Panc1 (cell line): ENCODE data around the gene STARD7.

ENCODE experiments used
- POLR2AphosphoS5 ChIP-seq: IDR thresholded peaks from 2 replicates; pipeline ENCODE4 v1.6.1; 2012; ENCODE audit warnings: mild to moderate bottlenecking, low read depth, low read length, moderate library complexity
- REST ChIP-seq, 2 experiments: IDR thresholded peaks; 2 replicates each; pipeline ENCODE4 v1.6.1; 2011 to 2012; ENCODE audit warnings: low read depth in 2 of 2, control low read depth in 1 of 2, low read length in 1 of 2, mild to moderate bottlenecking in 1 of 2, moderate library complexity in 1 of 2; ENCODE audit not compliant: insufficient read depth in 1 of 2
- TCF7L2 ChIP-seq: IDR thresholded peaks from 2 replicates; pipeline ENCODE4 v1.6.1; 2011; ENCODE audit warnings: mild to moderate bottlenecking, low read depth, low read length, inconsistent platforms
- TF ChIP-seq, protein P1 (sequence below): fragments of 450-650 bp; IDR thresholded peaks from 2 replicates; pipeline ENCODE4 v1.5.1; 2017; ENCODE audit warnings: mild to moderate bottlenecking

- TF ChIP-seq POLR2AphosphoS5, result no peak
- TF ChIP-seq, protein P1, sequence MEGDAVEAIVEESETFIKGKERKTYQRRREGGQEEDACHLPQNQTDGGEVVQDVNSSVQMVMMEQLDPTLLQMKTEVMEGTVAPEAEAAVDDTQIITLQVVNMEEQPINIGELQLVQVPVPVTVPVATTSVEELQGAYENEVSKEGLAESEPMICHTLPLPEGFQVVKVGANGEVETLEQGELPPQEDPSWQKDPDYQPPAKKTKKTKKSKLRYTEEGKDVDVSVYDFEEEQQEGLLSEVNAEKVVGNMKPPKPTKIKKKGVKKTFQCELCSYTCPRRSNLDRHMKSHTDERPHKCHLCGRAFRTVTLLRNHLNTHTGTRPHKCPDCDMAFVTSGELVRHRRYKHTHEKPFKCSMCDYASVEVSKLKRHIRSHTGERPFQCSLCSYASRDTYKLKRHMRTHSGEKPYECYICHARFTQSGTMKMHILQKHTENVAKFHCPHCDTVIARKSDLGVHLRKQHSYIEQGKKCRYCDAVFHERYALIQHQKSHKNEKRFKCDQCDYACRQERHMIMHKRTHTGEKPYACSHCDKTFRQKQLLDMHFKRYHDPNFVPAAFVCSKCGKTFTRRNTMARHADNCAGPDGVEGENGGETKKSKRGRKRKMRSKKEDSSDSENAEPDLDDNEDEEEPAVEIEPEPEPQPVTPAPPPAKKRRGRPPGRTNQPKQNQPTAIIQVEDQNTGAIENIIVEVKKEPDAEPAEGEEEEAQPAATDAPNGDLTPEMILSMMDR, result no peak
- TF ChIP-seq REST (IDR thresholded peaks at IDR 0.05; ENCODE audit: insufficient read depth in 1 of 2, low read depth in 2 of 2, low read length in 1 of 2), result no peak
- no peak for TF ChIP-seq TCF7L2
Observed at GRCh38 chr2:96163768-96164429, 44.7 kb downstream of the STARD7 start.
